Measurements from ENCODE around the gene CIBAR2.

Gene CIBAR2

DNA sequence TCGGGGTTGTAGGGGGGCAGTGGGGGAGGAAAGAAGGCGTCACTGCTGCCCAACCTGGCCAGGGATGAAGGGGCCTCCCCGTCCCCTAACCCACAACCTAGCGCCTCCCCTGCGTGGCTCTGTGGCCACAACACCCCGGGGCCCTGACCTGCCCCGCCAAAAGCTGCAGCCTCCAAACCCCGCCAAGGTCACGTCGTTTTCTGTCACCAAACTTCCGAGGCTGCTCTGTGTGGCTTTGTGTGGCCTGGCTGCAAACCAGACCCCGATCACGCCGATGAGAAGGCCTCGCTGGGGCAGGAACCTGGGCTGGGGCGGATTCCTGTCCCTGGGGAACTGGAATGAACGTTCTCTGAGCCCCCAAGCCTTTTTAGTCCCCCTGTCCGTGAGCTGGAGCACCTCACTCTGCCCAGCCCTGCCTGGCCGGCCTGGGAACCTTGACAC is 30.5 kb upstream of the CIBAR2 start:
- Histone ChIP-seq H3K4me3 (ENCODE audit: low read depth, low read length) (no peak overlapping the region), H3K9ac (ENCODE audit: low read depth, low read length) (no peak overlapping the region), H3K9me3 (ENCODE audit: control insufficient read depth, insufficient read depth, low read length) (no peaks in the 10 kb centered on the region), H3K36me3 (ENCODE audit: control insufficient read depth, insufficient read depth, low read length) (no peaks in the 10 kb centered on the region), H3K27me3 (ENCODE audit: control insufficient read depth, insufficient read depth, low read length) (no peaks in the 10 kb centered on the region), H3K4me1 (ENCODE audit: control insufficient read depth, insufficient read depth, low read length) (0 out of 2 replicates have a peak, but pooled peaks cover 4% of the 10 kb centered on the region), H3K27ac (ENCODE audit: low read depth, low read length) (no peak overlapping the region)

DNA sequence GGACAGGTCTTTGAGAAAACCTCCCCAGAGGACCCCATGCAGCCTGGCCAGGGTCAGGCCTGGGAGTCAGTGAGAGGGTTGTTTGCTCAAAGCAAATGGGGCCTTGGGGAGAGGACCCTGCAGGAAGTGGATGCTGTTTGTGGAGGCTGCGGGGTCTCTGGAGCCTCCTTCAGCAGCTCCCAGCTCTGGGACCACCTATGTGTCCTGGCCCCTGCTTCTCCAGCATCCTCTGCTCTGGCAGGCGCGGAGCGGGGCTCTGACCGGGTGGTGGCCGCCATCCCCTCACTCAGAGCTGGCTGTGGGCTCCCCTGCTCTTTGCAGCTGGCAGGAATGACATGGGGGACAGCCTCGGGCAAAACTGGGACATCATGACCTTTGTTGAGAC is 29.8 kb upstream of the CIBAR2 start:
- Histone ChIP-seq H3K9ac (ENCODE audit: low read depth, low read length) (no peak overlapping the region), H3K27ac (ENCODE audit: low read depth, low read length) (no peak overlapping the region), H3K9me3 (ENCODE audit: control insufficient read depth, insufficient read depth, low read length) (no peaks in the 10 kb centered on the region), H3K36me3 (ENCODE audit: control insufficient read depth, insufficient read depth, low read length) (no peaks in the 10 kb centered on the region), H3K4me1 (ENCODE audit: control insufficient read depth, insufficient read depth, low read length) (0 out of 2 replicates have a peak, but pooled peaks cover under 1% of the 10 kb centered on the region), H3K4me3 (ENCODE audit: low read depth, low read length) (no peak overlapping the region), H3K27me3 (ENCODE audit: control insufficient read depth, insufficient read depth, low read length) (no peaks in the 10 kb centered on the region)

DNA sequence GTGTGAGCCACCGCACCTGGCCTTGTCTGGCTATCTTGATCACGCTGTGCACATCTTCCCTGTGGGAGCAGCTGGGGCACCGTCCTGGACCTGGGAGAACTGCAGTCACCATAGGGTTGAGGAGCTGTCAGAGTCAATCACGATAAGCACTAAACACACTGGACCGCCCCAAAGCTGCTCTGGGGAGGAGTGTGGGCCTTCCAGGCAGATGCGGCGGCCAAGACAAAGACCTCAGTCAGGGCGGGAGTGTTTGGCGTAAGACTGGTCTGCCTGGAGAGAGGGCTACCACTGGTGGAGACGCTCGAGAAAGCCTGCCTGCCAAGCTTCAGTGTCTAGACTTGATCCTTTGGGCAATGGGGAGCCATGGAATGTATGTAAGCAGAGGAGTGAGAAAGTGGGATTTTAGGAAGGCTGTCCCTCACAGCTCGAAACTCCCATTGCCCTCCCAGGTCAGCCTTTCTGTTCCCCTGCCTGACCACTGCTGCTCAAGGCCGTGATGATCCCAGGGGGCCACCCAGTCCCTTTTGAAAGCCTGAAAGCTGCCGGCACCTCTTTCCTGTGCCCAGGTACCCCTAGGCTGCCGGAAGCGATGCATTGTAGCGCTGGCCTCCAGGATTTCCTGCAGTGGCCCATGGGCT is 29.3 kb upstream of the CIBAR2 start:
- Histone ChIP-seq H3K27me3 (ENCODE audit: control insufficient read depth, insufficient read depth, low read length) (no peaks in the 10 kb centered on the region), H3K36me3 (ENCODE audit: control insufficient read depth, insufficient read depth, low read length) (no peaks in the 10 kb centered on the region), H3K4me3 (ENCODE audit: low read depth, low read length) (no peak overlapping the region), H3K27ac (ENCODE audit: low read depth, low read length) (no peak overlapping the region), H3K4me1 (ENCODE audit: control insufficient read depth, insufficient read depth, low read length) (no peaks in the 10 kb centered on the region), H3K9me3 (ENCODE audit: control insufficient read depth, insufficient read depth, low read length) (no peaks in the 10 kb centered on the region), H3K9ac (ENCODE audit: low read depth, low read length) (no peak overlapping the region)

DNA sequence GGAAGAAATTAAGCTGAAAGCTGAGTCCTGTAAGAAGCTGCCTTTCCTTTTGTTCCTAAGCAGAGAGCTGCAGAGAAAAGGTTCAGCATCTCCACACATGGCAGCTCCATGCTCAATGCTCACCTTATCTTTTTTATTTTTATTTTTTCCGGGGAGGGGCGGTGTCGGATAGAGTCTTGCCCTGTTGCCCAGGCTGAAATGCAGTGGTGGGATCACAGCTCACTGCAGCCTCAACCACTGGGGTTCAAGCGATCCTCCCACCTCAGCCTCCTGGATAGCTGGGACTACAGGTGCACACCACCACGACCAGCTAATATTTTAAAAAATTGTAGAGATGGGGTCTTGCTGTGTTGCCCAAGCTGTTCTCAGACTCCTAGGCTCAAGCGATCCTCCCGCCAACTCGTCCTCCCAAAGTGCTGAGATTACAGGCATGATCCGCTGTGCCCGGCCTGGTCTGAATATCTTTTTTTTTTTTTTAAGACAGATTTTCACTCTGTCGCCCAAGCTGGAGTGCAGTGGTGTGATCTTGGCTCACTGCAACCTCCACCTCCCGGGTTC is 28.3 kb upstream of the CIBAR2 start:
- H3K27me3 ChIP-seq (ENCODE audit: control insufficient read depth, insufficient read depth, low read length), result no peaks in the 10 kb centered on the region
- H3K9me3 ChIP-seq (ENCODE audit: control insufficient read depth, insufficient read depth, low read length), result no peaks in the 10 kb centered on the region
- H3K9ac ChIP-seq (ENCODE audit: low read depth, low read length), result no peak overlapping the region
- H3K36me3 ChIP-seq (ENCODE audit: control insufficient read depth, insufficient read depth, low read length), result no peaks in the 10 kb centered on the region
- H3K27ac ChIP-seq (ENCODE audit: low read depth, low read length), result no peak overlapping the region
- no peaks in the 10 kb centered on the region for H3K4me1 ChIP-seq (ENCODE audit: control insufficient read depth, insufficient read depth, low read length)
- H3K4me3 ChIP-seq (ENCODE audit: low read depth, low read length), result no peak overlapping the region

DNA sequence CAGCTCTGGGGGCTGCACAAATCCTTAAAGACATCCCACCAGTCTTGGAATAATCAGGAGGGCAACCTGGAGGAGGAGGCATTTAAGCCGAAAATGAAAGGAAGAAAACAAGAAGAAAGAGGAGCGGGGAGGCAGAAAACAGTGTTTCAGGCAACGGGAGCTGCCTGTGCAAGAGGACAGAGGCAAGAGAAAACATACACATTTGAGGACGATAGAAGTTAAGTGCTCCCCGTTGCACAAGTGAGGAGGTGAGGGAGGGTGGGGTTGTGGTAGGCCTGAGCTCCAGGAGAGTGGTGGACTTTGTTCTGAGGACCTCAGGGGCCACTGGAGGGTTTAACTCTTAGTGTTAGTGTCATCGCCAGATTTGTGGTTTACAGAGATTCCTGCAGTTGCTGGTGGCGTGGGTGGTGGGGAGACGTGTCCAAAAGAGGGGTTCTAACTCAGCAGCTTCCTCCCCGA is 27.6 kb upstream of the CIBAR2 start:
- no peak overlapping the region for H3K27ac ChIP-seq (ENCODE audit: low read depth, low read length)
- H3K9ac ChIP-seq (ENCODE audit: low read depth, low read length), result no peak overlapping the region
- no peaks in the 10 kb centered on the region for H3K27me3 ChIP-seq (ENCODE audit: control insufficient read depth, insufficient read depth, low read length)
- H3K4me3 ChIP-seq (ENCODE audit: low read depth, low read length), result no peak overlapping the region
- H3K36me3 ChIP-seq (ENCODE audit: control insufficient read depth, insufficient read depth, low read length), result no peaks in the 10 kb centered on the region
- no peaks in the 10 kb centered on the region for H3K9me3 ChIP-seq (ENCODE audit: control insufficient read depth, insufficient read depth, low read length)
- no peaks in the 10 kb centered on the region for H3K4me1 ChIP-seq (ENCODE audit: control insufficient read depth, insufficient read depth, low read length)

DNA sequence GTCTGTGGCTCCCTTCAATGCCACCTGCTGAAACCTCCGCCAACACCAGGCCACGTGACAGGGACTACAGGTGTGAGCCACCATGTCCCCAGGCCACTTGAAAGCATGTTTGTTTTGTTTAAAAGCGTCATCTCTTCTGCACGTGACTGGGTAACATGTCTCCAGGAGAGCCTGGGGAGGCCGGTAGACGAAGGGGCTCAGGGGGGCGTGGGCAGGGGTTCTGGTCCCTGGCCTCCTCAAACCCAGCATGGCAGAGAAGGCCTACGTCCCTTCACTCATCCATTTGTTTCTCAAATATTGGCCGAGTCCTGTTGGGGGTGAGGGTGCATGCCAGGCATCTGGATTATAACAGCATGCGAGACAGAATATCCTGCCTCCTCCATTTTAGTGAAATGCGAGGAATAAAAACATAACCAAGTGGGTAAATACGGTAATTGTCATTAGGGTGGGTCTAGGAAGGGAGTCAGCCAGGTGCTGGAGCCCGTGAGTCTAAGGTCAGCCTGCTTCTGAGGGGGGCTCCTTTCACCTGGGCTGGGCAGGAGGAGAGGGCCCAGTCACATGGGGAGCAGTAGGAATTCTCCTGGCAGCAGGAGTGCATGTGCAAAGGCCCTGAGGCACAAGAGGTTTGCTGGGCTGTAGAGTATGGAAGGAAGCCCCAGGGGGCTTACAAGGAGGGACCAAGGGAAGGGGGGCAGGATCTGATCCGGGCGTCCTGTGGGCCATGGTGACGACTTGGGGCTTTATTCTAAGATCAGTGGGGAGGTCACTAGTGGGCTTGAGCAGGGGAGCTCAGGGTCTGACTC is 26.8 kb upstream of the CIBAR2 start:
- Histone ChIP-seq H3K36me3 (ENCODE audit: control insufficient read depth, insufficient read depth, low read length) (no peaks in the 10 kb centered on the region), H3K4me3 (ENCODE audit: low read depth, low read length) (no peak overlapping the region), H3K9me3 (ENCODE audit: control insufficient read depth, insufficient read depth, low read length) (no peaks in the 10 kb centered on the region), H3K9ac (ENCODE audit: low read depth, low read length) (no peak overlapping the region), H3K4me1 (ENCODE audit: control insufficient read depth, insufficient read depth, low read length) (no peaks in the 10 kb centered on the region), H3K27me3 (ENCODE audit: control insufficient read depth, insufficient read depth, low read length) (no peaks in the 10 kb centered on the region), H3K27ac (ENCODE audit: low read depth, low read length) (no peak overlapping the region)

DNA sequence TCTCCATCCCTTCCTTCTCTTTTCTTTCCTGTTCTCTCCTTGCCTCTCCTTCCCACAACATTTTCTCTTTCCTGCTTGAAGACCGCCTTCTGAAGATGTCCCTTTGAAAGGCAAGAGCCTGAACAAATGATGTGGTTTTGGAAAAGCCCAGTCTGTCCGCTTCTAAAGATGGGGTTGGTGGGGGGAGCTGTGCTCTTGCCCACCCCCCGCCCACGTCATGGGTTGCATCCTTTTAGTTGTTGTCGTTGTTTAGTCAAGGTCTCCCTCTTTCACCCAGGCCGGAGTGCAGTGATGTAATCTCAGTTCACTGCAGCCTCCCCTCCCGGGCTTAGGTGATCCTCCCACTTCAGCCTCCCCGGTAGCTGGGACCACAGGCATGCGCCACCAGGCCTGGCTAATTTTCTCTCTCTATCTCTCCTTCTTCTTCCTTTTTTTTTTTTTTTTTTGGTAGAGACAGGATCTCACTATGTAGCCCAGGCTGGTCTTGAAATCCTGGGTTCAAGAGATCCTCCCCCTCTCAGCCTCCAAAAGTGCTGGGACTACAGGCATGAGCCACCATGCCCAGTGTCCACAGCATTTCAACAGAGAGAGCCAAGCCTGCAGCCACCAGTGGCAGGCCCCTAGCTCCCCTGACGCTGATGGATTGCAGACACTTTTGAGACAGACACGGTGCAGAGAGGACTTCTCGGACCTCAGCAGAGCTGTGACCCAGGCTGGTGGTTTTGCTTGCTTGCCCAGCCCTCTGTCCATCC is 26.0 kb upstream of the CIBAR2 start:
- H3K27ac ChIP-seq (ENCODE audit: low read depth, low read length), result no peak overlapping the region
- no peaks in the 10 kb centered on the region for H3K9me3 ChIP-seq (ENCODE audit: control insufficient read depth, insufficient read depth, low read length)
- no peak overlapping the region for H3K4me3 ChIP-seq (ENCODE audit: low read depth, low read length)
- H3K27me3 ChIP-seq (ENCODE audit: control insufficient read depth, insufficient read depth, low read length), result no peaks in the 10 kb centered on the region
- H3K36me3 ChIP-seq (ENCODE audit: control insufficient read depth, insufficient read depth, low read length), result no peaks in the 10 kb centered on the region
- H3K4me1 ChIP-seq (ENCODE audit: control insufficient read depth, insufficient read depth, low read length), result no peaks in the 10 kb centered on the region
- H3K9ac ChIP-seq (ENCODE audit: low read depth, low read length), result no peak overlapping the region

DNA sequence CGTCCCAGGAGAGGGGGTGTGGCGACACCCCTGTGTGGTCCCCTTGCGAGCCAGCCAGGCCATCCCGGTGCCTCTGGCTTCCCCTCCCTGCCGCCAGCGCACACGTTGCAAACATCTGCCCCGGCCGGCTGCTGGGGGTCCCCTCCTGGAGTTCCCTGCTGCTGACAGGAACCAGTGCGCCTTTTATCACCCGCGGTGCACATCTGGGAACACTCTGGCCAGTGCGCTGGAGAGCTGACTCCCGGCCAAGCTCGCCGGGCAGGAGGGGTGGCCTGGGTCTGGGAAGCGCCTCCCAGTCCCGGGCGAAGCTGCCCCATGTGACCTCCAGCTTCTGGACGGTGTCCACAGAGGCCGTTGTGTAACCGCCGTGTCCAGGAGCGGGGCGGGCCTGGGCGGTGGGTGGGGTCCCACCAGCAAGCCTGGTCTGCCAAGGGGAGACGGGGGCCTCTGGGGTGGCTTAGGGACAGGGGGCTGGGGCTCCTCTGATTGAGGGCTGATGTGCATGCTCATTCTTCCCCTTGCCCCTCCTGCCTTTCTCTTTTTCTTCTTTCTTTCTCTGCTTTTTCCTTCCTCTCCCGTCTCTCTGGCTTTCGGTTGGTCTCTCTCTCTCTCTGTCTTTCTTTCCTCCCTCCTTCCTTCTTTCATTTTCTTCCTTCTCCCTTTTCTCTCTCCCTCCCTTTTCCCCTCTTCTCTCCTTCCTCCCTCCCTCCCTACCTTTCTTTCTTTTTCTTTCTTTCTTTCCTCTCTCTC is 25.2 kb upstream of the CIBAR2 start:
- no peaks in the 10 kb centered on the region for H3K27me3 ChIP-seq (ENCODE audit: control insufficient read depth, insufficient read depth, low read length)
- no peaks in the 10 kb centered on the region for H3K9me3 ChIP-seq (ENCODE audit: control insufficient read depth, insufficient read depth, low read length)
- H3K4me3 ChIP-seq (ENCODE audit: low read depth, low read length), result no peak overlapping the region
- H3K4me1 ChIP-seq (ENCODE audit: control insufficient read depth, insufficient read depth, low read length), result no peaks in the 10 kb centered on the region
- no peak overlapping the region for H3K27ac ChIP-seq (ENCODE audit: low read depth, low read length)
- H3K9ac ChIP-seq (ENCODE audit: low read depth, low read length), result no peak overlapping the region
- H3K36me3 ChIP-seq (ENCODE audit: control insufficient read depth, insufficient read depth, low read length), result no peaks in the 10 kb centered on the region

DNA sequence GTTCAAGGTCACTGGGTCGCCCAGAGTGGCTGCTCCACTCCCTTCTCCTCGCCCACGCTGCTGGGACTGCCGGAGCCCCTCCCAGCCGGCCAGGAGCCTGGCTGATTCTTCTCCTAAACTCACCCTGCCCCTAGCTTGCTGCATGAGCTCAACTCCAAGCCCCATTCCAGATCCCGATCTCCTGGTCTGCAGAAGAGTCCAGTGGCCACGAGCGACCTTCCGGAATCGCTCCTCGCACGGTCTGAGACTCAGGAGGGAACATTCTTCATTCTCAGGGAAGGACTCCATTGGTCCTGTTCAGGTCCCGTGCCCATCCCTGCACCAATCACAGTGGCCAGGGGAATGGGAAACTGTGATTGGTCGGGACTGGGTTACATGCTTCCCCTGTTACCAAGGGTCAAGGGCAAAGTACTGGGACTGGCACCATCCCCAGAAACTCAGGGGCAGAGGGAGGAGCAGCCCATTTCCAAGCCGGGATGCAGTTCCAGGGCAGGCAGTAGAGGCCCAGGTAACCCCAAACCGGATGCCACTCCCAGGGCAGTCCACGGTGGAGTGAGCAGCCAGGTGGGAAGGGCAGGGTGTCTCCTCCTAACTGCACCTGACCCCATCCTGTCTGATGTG is 24.5 kb upstream of the CIBAR2 start:
- Histone ChIP-seq H3K4me3 (ENCODE audit: low read depth, low read length) (no peak overlapping the region), H3K9me3 (ENCODE audit: control insufficient read depth, insufficient read depth, low read length) (no peaks in the 10 kb centered on the region), H3K27me3 (ENCODE audit: control insufficient read depth, insufficient read depth, low read length) (no peaks in the 10 kb centered on the region), H3K4me1 (ENCODE audit: control insufficient read depth, insufficient read depth, low read length) (no peaks in the 10 kb centered on the region), H3K36me3 (ENCODE audit: control insufficient read depth, insufficient read depth, low read length) (no peaks in the 10 kb centered on the region), H3K27ac (ENCODE audit: low read depth, low read length) (no peak overlapping the region), H3K9ac (ENCODE audit: low read depth, low read length) (no peak overlapping the region)

DNA sequence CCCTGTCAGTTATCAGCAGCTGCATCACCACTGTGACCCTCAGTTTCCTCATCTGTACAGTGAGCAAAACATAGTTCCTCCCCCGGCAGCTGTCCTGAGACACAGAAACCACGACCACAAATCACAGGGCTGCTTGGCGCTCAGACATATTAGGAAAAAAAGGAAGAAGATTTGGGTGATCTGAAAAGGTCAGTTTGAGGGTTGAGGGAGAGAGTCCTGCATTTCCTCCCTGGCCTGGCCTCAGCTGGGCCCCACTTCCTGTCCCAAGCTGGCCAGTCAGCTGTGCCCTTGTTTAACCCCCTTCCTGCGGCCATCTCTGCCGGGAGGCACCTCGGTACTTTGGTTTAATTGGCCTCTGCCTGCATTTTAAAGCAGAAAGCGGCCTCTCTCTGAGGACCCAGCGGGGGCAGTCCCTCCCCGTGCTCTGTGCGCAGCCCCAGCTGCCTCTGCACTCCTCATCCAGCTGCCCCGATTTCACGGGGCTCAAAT is 24.0 kb upstream of the CIBAR2 start:
- H3K27ac ChIP-seq (ENCODE audit: low read depth, low read length), result no peak overlapping the region
- H3K4me1 ChIP-seq (ENCODE audit: control insufficient read depth, insufficient read depth, low read length), result no peaks in the 10 kb centered on the region
- no peaks in the 10 kb centered on the region for H3K9me3 ChIP-seq (ENCODE audit: control insufficient read depth, insufficient read depth, low read length)
- H3K4me3 ChIP-seq (ENCODE audit: low read depth, low read length), result no peak overlapping the region
- H3K9ac ChIP-seq (ENCODE audit: low read depth, low read length), result no peak overlapping the region
- no peaks in the 10 kb centered on the region for H3K27me3 ChIP-seq (ENCODE audit: control insufficient read depth, insufficient read depth, low read length)
- no peaks in the 10 kb centered on the region for H3K36me3 ChIP-seq (ENCODE audit: control insufficient read depth, insufficient read depth, low read length)

Measured in HUES48 (cell line).